GM23338 (cell line): ENCODE measurements around the gene RECQL5.

Experiments used
- CREB1 ChIP-seq: fragments of 250-450 bp; sonication (Bioruptor Pico); IDR thresholded peaks from 2 replicates; pipeline ENCODE4 v1.5.0; 2020; ENCODE audit warnings: low read depth, mild to moderate bottlenecking, moderate library complexity
- CTCF ChIP-seq, 2 experiments: fragments of 200-600 bp in 1 of 2; sonication (generic) in 1 of 2; conservative IDR thresholded peaks; 2 replicates each; pipeline versions ENCODE4 v1.5.1 to v1.6.1; 2016 to 2017; ENCODE audit warnings: antibody characterized with exemption in 2 of 2, low read depth in 2 of 2, mild to moderate bottlenecking in 2 of 2, moderate library complexity in 1 of 2
- EZH2 ChIP-seq: fragments of 200-600 bp; sonication (generic); IDR thresholded peaks from one replicate; pipeline ENCODE4 v1.8.0; 2017; ENCODE audit warnings: antibody characterized with exemption, mild to moderate bottlenecking, low read depth; ENCODE audit not compliant: unreplicated experiment
- JUNB ChIP-seq: IDR thresholded peaks from one replicate; pipeline ENCODE4 v1.6.1; 2016; ENCODE audit warnings: antibody characterized with exemption; ENCODE audit not compliant: unreplicated experiment
- POLR2AphosphoS5 ChIP-seq: IDR thresholded peaks from 2 replicates; pipeline ENCODE4 v1.6.1; 2016; ENCODE audit warnings: antibody characterized with exemption, low read depth
- REST ChIP-seq: IDR thresholded peaks from one replicate; pipeline ENCODE4 v1.6.1; 2018; ENCODE audit warnings: antibody characterized with exemption; ENCODE audit not compliant: unreplicated experiment
- ZNF114 ChIP-seq: fragments of 250-450 bp; sonication (Bioruptor Pico); IDR thresholded peaks from 2 replicates; pipeline ENCODE4 v1.5.0; 2020; ENCODE audit warnings: mild to moderate bottlenecking, moderate library complexity

DNA sequence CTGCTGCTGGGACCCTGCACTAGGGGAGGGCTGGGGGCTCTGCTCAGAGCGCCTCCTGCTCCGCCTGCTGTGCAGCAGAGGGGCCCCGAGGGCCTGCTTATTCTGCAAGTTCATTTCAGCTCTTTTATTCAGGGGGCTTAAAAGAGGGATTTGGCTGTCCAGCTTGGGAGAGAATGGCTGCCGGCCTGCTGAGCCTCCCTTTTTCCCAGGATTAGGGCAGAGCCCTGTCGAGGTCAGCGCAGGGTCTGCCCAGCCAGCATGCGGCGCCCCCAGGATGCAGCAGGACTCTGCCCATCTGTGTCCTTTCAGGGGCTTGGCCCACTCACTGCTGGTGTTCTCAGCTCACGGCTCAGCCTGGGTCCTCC, 32.6 kb downstream of the RECQL5 start:
- TF ChIP-seq EZH2 (no peak), CTCF (conservative IDR thresholded peaks at IDR 0.05; ENCODE audit: low read depth in 2 of 2) (no peak), POLR2AphosphoS5 (no peak), JUNB (no peak), REST (no peak), CREB1 (CRISPR knock-in tag) (no peak), ZNF114 (CRISPR knock-in tag) (no peak)
